HG03342 (cell line): ENCODE results near the gene TUBB4B.
"Not testable (repeated sequence)": the region's sequence is repeated elsewhere in the genome, so short reads cannot be mapped to it uniquely, and the experiment has no call there.

Source experiments
- ATAC-seq: cut with Tn5 transposase; IDR thresholded peaks from one replicate; pipeline ENCODE4 v1.9.1; 2021; ENCODE audit warnings: mild to moderate bottlenecking, moderate library complexity; ENCODE audit not compliant: unreplicated experiment

The TUBB4B gene

DNA sequence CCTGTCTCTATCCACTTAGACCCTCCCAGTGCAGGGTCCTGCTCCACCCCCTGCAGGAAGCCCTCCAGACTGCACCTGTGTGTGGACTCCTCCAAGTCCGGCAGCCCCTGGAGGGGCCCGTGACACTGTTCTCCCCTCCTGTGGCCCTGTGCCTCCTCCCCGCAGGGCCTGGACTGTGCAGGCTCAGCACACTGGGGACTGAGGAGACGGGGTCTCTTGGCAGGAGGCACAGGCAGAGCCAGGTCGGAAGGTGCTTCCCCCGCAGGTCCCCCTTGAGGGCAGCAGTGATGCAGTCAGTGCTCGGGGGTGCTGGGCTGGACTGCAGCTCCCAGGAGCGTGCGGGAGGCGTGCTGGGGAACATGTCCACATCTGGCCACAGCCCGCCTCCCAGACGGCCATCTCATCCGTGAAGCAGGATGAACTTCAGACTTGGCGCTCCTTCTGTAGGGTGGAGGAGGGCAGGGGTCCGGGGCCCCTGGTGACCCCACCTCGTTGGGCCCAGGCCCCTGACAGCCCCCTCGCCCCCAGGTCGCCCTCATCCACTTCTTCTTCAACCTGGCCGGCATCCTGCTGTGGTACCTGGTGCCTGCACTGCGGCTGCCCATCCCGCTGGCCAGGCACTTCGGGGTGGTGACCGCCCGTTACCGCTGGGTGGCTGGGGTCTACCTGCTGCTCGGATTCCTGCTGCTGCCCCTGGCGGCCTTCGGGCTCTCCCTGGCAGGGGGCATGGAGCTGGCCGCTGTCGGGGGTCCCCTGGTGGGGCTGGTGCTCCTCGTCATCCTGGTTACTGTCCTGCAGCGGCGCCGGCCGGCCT is 5.5 kb upstream of the TUBB4B start:
- ATAC-seq: no peak

DNA sequence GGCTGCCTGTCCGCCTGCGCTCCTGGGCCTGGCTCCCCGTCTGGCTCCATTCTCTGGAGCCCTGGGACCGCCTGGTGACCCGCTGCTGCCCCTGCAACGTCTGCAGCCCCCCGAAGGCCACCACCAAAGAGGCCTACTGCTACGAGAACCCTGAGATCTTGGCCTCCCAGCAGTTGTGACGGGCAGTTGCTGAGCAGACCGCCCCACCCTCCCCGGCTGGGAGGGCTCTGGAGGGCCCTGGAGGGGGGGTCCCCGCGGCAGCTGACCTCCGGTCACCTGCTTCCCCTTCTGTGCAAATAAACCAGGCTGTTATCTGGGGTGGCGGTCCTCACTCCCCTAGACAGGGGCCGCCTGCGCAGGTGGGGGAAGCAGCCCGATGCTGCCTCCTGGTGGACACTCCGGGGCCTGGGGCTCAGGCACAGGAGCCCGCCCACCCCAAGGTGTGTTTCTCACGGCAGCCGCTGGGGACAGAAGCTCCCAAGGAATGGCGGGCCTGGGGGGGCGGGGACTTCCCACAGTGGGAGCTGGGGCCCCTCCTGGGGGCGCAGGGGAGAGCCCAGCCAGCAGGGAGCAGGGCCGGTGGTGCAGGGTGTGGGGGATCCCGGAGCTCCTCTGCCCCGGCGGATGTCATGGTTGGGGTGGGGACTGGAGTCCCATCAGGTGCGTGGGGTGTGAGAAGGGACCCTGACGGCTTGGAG is 4.7 kb upstream of the TUBB4B start:
- no peak for ATAC-seq

DNA sequence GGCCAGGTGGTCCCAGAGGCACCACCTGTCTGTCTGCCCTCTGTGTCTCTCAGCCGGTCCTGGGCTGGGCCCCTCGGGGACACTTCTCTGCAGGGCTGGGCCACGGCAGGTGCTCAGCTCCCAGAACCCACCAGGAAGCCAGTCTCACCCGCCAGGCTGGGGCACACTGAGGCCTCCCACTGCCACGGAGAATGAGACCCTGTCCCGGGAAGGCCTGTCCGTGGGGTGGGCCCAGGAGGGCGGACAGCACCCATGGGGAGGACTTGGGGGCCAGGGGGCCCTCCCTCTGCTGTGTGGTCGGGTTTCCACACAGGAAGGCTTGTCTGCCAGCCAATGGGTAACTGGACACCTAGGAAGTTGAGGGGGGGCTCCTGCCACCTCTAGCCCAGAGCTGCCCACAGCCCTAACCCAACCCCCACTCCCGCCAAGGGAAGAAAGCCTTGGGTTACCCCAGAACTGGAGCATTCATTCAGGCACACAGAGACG is 4.1 kb upstream of the TUBB4B start:
- ATAC-seq: no peak

DNA sequence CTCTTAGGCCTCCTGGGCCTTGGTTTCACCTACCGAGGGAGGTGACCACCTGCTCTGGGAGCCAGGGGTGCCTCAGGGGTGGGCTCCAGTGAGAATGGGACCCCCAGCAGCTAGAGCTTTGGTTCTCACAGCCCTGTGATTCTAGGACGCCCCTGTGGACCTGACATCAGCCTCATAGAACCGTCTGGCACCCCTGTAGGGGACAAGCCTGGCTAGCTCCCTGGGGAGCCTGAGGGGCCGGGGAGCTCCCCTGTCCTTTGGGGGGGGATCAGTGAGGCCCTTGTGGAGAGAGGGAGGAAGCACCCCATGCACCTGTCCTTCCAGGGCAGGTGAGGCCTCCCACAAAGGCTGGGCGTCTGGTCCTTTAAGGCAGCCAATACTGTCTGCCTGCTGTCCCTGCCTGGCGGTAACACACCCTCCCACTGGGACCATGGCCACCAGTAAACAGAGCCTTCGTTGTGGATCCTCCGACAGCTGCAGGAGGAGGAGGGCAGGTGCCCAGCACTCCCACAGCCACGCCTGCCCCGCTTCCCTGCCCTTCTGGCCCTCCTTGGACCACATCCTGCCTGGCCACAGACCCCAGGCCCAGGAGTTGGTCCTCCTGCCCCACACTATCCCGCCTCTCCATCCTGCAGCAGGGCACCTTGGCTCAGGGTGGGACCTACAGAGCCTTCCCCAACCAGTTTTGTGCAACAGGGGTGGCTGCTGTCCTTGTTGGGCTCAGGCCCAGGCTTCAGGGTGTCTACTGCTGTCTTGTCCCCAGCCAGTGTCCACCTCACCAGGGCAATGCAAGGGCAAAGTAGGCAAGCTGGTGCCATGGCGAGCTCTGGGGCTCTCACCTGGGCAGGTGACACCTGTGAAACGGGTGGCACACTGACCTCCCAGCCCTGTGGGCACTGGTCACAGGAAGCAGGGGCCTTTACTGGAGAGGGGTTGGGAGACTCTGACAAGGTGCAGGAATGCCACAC is 3.0 kb upstream of the TUBB4B start:
- ATAC-seq: no peak

DNA sequence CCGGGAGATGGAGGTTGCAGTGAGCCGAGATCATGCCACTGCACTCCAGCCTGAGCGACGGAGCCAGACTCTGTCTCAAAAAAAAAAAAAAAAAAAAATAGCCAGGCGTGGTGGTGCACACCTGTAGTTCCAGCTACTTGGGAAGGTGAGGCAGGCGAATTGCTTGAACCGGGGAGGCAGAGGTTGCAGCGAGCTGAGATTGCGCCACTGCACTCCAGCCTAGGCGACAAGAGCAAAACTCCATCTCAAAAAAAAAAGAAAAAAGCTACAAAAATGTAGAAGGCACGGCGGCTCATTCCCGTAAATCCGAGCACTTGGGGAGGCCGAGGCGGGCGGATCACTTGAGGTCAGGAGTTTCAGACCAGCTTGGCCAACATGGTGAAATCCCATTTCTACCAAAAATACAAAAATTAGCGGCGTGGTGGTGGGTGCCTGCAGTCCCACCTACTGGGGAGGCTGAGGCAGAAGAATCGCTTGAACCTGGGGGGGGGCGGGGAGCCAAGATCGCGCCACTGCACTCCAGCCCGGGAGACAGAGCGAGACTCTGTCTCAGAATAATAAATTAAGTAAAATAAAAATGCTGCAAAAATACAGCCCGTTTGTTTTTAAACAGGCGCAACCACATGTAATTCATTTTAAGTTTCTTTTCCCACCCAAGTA is 1.4 kb upstream of the TUBB4B start:
- not testable (repeated sequence) for ATAC-seq

DNA sequence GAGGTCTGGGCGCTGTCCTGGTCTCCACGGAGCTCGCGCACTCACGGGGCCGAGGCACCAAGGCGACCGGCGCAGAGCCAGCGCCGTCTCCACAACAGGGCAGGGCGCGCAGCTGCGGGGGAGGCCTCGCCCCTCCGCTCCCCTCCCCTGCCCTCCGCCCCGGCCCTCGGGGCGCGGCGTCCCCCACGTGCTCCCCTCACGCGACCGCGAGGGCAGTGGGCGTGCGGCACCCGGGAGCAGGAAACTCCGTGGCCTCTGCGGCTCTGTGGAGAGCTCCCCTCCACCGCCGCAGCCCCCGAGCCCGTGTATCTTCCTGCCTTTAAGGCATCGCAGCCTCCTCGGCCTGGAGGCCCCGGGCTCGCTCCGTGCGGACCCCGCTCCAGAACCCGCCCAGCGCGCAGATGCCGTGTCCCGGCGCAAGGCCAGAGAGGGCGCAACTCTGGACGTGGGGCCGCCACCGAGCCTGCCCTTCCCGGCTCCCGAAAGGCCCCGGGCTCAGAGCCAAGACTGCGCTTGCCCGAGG is 708 bp upstream of the TUBB4B start:
- peak; percentile 22 for ATAC-seq

DNA sequence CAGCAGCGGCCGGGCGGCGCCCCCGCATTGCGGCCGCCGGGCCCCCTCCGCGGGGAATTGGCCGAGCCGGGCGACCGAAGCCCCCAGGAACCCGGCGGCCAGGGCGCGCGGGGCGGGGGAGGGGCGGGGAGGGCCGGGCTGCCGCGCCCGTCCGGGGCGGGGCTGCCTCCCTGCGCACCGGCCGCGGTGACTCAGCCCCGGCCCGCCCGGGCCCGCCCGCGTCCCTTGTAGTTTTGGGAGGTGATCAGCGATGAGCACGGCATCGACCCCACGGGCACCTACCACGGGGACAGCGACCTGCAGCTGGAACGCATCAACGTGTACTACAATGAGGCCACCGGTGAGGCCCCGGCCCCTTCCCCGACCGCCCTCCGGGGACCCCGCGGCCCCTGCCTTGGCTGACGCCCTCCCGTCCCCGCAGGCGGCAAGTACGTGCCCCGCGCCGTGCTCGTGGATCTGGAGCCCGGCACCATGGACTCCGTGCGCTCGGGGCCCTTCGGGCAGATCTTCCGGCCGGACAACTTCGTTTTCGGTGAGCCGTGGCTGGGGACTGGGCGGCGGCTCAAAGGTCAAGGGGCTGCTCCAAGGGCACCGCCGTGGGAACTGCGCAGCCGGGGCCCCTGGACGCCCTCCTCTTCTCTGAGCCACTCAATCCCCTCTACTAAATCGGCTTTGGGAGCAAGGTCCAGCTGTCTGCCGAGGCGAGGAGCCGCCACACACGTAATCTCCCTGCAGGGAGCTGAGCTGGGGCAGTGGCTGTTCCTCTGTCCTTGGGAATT is 592 bp downstream of the TUBB4B start:
- ATAC-seq: peak; percentile 4

DNA sequence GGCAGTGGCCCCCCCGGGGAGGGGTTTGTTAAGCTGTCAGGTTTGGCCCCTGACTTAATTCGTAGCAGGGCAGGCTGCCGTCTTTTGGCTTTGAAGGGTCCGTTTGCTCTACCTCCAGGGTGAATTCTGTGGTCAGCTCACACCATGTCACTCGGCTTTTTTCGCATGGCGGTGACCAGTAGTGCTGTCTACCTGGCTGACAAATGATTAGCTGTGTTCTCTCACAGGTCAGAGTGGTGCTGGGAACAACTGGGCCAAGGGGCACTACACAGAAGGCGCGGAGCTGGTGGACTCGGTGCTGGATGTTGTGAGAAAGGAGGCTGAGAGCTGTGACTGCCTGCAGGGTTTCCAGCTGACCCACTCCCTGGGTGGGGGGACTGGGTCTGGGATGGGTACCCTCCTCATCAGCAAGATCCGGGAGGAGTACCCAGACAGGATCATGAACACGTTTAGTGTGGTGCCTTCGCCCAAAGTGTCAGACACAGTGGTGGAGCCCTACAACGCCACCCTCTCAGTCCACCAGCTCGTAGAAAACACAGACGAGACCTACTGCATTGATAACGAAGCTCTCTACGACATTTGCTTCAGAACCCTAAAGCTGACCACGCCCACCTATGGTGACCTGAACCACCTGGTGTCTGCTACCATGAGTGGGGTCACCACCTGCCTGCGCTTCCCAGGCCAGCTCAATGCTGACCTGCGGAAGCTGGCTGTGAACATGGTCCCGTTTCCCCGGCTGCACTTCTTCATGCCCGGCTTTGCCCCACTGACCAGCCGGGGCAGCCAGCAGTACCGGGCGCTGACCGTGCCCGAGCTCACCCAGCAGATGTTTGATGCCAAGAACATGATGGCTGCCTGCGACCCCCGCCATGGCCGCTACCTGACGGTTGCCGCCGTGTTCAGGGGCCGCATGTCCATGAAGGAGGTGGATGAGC is 1.4 kb downstream of the TUBB4B start:
- ATAC-seq: no peak

DNA sequence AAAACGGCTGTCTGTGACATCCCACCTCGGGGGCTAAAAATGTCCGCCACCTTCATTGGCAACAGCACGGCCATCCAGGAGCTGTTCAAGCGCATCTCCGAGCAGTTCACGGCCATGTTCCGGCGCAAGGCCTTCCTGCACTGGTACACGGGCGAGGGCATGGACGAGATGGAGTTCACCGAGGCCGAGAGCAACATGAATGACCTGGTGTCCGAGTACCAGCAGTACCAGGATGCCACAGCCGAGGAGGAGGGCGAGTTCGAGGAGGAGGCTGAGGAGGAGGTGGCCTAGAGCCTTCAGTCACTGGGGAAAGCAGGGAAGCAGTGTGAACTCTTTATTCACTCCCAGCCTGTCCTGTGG is 2.2 kb downstream of the TUBB4B start:
- not testable (repeated sequence) for ATAC-seq

DNA sequence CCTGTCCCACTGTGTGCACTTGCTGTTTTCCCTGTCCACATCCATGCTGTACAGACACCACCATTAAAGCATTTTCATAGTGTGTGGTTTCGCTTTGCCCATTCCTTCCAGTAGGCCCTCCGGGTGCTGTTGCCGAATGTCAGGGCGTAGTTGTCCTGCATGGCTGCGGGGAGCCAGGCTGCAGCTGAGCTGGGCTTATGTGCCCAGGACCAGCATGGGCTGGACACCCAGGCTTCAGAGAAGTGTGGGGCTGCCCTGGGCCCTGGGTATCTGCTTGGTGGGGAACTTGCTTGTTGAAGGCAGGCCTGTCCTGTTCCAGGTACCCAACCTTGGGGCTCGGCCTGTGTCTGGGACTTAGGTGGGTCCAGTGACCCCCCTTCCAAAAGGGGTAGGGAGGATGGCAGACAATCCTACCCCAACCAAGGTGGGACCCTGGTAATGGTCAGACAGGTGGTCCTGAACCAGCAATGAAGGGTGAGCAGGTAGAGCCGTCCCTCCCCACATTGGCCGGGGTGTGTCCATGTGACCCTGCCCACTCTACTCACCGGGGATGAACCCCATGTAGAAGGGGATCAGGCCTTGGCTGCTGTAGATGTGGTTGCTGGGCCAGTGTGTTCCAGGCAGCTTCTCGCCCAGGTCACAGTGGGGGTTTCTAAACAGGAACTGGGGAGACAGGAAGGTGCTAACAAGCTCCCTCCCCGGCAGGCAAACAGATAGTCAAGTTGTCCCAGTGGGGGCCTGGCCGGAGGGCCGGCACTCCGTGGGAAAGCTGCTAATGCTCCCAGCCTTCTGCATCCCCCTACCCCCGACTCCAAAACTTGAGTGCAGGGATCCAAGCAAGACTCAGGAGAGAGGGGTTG is 2.8 kb downstream of the TUBB4B start:
- no peak for ATAC-seq

DNA sequence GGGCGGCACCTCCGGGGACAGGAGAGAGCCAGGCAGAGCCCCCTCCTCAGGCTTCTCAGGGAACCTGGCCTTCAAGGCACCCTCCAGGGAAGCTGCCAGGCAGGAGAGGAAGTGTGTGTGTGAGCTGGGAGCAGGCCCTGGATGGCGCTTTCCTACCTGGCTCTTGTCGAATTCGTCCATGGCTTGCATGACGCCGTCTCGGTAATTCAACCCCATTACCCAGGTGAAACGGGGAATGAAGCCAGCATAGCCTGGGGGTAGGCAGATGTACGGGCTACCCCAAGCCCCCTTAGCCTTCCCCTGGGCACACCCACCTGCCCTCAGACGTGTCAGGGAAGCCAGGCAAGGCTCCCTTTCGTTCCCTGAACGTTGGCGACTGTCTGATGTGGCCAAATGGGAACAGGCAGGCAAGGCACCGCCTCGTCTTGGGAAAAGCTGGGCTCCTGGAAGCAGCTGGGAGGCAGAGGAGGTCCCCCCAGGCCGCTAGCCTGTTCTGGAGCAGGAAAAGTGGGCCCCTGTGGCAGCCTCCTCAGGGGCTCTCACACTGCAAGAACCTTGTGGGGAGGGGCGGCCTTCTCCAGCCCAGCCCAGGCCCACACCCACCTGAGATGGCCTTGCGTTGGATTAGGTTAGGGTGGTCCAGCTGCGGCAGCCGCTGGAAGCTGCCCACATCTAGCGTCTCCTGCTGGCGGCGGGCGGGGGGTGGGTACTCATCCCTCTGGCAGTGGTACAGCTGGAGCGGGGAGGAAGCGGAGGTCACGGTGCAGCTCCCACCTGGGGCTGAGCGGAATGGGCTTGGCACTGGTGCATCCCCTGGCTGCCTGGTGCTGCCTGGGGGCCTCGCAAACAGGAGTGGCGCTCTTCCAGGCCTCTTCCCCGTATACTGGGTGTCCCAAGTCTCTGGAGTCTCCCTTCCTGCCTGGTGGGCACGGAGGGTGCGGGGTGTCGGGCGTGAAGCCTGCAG is 3.7 kb downstream of the TUBB4B start:
- ATAC-seq: no peak

DNA sequence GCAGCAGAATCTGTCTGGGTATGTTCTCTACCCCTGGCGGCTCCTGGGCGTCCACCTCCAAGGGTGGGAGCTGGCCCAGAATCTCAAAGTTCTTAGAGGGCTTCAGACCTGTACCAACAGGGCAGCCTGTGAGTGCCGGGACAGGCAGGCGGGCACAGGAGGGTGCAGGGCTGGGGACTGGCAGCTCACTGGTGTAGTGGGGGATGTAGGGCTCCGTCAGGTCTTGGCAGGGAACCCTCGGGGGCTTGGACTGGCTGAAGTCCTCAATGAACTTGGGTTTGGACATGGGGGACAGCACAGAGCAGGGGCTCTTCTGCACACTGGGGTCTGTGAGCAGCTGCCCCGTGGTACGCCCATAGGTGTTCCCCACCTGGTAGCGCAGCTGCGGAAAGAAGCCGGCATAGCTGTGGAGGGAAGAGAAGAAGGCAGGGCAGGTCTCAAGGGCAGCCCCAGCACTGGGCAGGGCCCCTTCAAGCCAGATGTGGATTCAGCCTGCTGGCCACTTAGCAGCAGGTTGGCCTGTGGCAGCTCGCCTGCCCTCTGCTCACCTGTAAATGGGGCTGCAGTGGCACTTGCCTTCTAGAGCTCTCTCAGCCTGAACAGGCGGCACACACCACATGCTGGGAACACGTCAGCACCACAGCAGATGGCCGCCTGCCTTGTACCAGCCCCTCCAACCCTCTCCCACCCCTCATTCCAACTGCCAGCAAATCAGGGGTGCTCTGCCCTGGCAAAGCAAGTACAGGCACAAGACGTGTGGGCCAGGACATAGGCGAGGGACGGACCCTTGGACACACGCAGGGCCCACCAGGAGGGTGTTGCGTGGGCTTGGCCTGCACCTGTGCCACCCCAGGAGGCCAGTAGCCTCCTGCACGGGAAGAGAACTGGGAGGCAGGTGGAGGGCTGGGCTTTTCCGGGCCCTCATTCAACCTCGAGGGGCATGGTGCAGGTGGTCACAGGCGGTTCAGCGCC is 4.6 kb downstream of the TUBB4B start:
- ATAC-seq: no peak

DNA sequence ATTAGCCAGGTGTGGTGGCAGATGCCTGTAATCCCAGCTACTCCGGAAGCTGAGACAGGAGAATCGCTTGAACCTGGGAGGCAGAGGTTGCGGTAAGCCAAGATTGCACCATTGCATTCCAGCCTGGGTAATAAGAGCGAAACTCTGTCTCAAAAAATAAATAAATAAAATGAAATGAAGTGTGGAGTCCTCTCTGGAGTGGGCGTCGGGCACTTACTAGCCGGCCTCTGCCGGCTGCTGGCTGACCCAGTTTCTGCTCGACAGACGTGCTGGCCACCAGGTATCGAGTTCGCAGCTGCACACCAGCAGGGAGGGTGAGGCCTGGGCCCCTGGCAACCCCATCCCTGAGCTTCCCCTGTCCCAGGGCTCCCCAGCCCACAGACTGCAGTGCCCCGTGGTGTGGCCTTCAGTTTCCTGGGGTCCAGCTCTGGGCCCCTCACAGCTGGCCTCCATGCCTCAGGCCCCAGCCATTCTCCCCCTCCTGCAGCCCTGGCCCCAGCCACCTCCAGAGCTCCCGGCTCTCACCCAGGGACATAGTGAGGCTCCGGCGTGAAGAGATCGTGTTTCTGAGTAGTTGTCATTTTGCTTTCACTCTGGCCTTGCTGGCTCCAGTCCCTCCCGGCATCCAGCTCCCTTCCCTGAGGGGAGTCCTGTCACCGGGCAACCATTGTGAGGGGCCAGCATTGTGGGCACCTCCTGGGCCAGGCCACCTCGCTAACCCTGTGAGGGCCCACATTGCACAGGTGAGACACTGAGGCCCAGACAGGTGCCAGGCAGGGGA is 6.2 kb downstream of the TUBB4B start:
- ATAC-seq: no peak

DNA sequence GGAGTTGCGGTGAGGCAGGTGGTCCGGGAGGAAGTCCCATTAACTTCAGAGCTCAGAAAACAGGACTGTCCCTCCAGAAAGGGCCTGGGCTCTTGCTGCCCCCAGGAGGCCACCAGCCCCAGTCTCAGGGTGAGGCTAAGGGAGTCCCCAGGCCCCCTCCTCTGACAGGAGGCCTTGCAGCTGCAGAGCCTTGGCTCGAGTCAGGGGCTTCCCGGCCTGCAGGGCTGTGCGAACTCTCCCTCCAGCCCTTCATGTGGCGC is 6.8 kb downstream of the TUBB4B start:
- ATAC-seq: no peak
